WTC11 (cell line): ENCODE measurements around the gene CCND1. TPM values are rescaled to one million over a fixed set of nuclear protein-coding genes. Genes with fewer than 3 reads are reported as not detected.

Experiments used
- ATAC-seq: fragments of 200-7000 bp; cut with Tn5 transposase; 2 replicates; pipeline ENCODE4 v1.10.0; 2021; ENCODE audit warnings: mild to moderate bottlenecking, moderate library complexity
- CTCF ChIA-PET: fragments of 300-600 bp; sonication (Branson Sonifier 250); formaldehyde crosslinking; loops from one replicate; lab custom pipeline; 2021; ENCODE audit warnings: antibody characterized with exemption; lab: Charles Lee
- POLR2A ChIA-PET: fragments of 350-600 bp; sonication (Branson Sonifier 250); formaldehyde crosslinking; loops from one replicate; lab custom pipeline; 2021; ENCODE audit warnings: antibody characterized with exemption; lab: Charles Lee
- DNase-seq: peaks from one replicate; pipeline ENCODE4 v3.0.0; 2021; ENCODE audit warnings: low spot score
- H3K27ac Mint-ChIP-seq: 2 replicates; pipeline ENCODE4 v1.8.0; 2021; ENCODE audit warnings: mixed read lengths
- H3K27me3 Mint-ChIP-seq: 2 replicates; pipeline ENCODE4 v1.8.0; 2021; ENCODE audit warnings: low read depth, mild to moderate bottlenecking, moderate library complexity, mixed read lengths
- H3K36me3 Mint-ChIP-seq: 2 replicates; pipeline ENCODE4 v1.8.0; 2021; ENCODE audit warnings: mixed read lengths
- H3K4me1 Mint-ChIP-seq: 2 replicates; pipeline ENCODE4 v1.8.0; 2022; ENCODE audit warnings: mixed read lengths
- H3K4me3 Mint-ChIP-seq: 2 replicates; pipeline ENCODE4 v1.8.0; 2021; ENCODE audit warnings: mild to moderate bottlenecking, moderate library complexity, mixed read lengths
- H3K9me3 Mint-ChIP-seq: 2 replicates; pipeline ENCODE4 v1.8.0; 2021; ENCODE audit warnings: mixed read lengths
- ATF2 ChIP-seq: sonication (generic); formaldehyde crosslinking; IDR thresholded peaks from 2 replicates; pipeline ENCODE4 v1.8.1; 2022; ENCODE audit warnings: low read depth, missing genetic modification reagents, borderline replicate concordance
- E2F1 ChIP-seq: sonication (generic); formaldehyde crosslinking; IDR thresholded peaks from 2 replicates; pipeline ENCODE4 v1.8.0; 2022; ENCODE audit warnings: mild to moderate bottlenecking, missing genetic modification reagents
- ESRRA ChIP-seq: sonication (generic); formaldehyde crosslinking; IDR thresholded peaks from 2 replicates; pipeline ENCODE4 v1.8.1; 2022; ENCODE audit warnings: mild to moderate bottlenecking, missing genetic modification reagents, borderline replicate concordance
- FOXK1 ChIP-seq: sonication (generic); formaldehyde crosslinking; IDR thresholded peaks from 2 replicates; pipeline ENCODE4 v1.8.0; 2022; ENCODE audit warnings: mild to moderate bottlenecking, moderate library complexity, missing genetic modification reagents
- GABPB1 ChIP-seq: sonication (generic); formaldehyde crosslinking; IDR thresholded peaks from 2 replicates; pipeline ENCODE4 v1.8.1; 2023; ENCODE audit warnings: mild to moderate bottlenecking, missing genetic modification reagents
- HMGA2 ChIP-seq: fragments of 250-450 bp; sonication (Bioruptor Pico); IDR thresholded peaks from 2 replicates; pipeline ENCODE4 v1.4.0; 2021; ENCODE audit warnings: mild to moderate bottlenecking, moderate library complexity
- MXD4 ChIP-seq: fragments of 250-450 bp; sonication (Bioruptor Pico); IDR thresholded peaks from 2 replicates; pipeline ENCODE4 v1.8.0; 2021; ENCODE audit warnings: mild to moderate bottlenecking, moderate library complexity, borderline replicate concordance
- NFE2L1 ChIP-seq: sonication (generic); formaldehyde crosslinking; IDR thresholded peaks from 2 replicates; pipeline ENCODE4 v1.8.1; 2023; ENCODE audit warnings: missing genetic modification reagents
- NR2C2 ChIP-seq: sonication (generic); formaldehyde crosslinking; IDR thresholded peaks from 2 replicates; pipeline ENCODE4 v1.8.0; 2022; ENCODE audit warnings: mild to moderate bottlenecking, missing genetic modification reagents
- RORB ChIP-seq: fragments of 250-450 bp; sonication (Bioruptor Pico); IDR thresholded peaks from 2 replicates; pipeline ENCODE4 v1.9.0; 2021; ENCODE audit warnings: mild to moderate bottlenecking
- TEAD1 ChIP-seq: sonication (generic); formaldehyde crosslinking; IDR thresholded peaks from 2 replicates; pipeline ENCODE4 v1.8.0; 2022; ENCODE audit warnings: mild to moderate bottlenecking, missing genetic modification reagents
- ZNF423 ChIP-seq: fragments of 250-450 bp; sonication (Bioruptor Pico); IDR thresholded peaks from 2 replicates; pipeline ENCODE4 v2.1.2; 2022; ENCODE audit warnings: mild to moderate bottlenecking, moderate library complexity
- total RNA-seq: library from RNA; stranded (reverse); gene quantifications from 3 replicates; pipeline ENCODE4 v1.2.3, GENCODE V29; 2021
- TF ChIP-seq, protein P1 (sequence below): fragments of 250-450 bp; sonication (Bioruptor Pico); IDR thresholded peaks from 2 replicates; pipeline ENCODE4 v1.9.0; 2021; ENCODE audit warnings: mild to moderate bottlenecking
- TF ChIP-seq, protein P2 (sequence below): fragments of 200-600 bp; IDR thresholded peaks from 2 replicates; pipeline ENCODE4 v1.8.0; 2022; ENCODE audit warnings: antibody characterized with exemption
- TF ChIP-seq, protein P3 (sequence below): fragments of 250-450 bp; sonication (Bioruptor Pico); conservative IDR thresholded peaks from 2 replicates; pipeline ENCODE4 v1.9.0; 2021; ENCODE audit warnings: mild to moderate bottlenecking
- TF ChIP-seq, protein P4 (sequence below): sonication (generic); formaldehyde crosslinking; IDR thresholded peaks from 2 replicates; pipeline ENCODE4 v1.8.1; 2022; ENCODE audit warnings: missing genetic modification reagents, borderline replicate concordance

The CCND1 gene
- total RNA-seq, 1 experiment from 2014 or later = 212 TPM

DNA sequence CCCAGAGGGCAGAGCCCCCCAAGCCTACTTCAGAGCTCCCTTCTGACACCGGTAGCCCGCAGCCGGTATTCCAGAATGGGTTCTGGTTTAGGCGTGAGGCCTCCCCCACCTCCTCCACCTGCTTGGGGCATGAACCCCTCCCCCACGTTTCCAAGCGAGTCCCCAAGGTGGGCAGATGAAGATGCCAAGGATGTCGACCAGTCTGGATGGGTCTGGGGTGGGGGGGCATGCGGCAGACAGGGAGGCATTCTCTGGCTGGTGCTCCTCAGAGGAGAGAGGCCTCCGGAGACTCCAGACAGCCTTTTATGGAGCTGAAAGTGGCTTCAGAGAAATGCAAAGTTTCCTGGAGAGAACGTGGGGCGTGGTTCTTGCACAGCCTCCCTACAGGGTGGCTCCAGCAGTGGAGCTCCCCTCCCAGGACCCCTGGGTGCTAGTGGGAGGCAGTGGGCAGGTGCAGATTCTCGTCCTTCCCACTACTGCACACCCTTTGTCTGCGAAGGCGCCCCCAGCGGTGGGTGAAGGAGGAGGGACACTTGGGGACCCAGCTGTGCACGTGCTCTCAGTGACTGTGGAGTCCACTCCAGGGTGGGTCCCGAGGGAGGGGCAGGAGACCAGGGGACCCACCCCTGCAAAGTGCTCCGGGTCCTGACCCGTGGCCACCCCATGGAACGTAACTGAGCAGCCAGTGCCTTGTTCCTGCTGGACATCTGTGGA, 4.2 kb downstream of the CCND1 start:
- DNase-seq (no peak), ATAC-seq (no peak)
- POLR2A ChIA-PET = interaction anchor here (0.9 to 2.1 kb wide), 3 partner anchors 9 to 201 kb away, joined by 3 to 9 read pairs (median 3); no protein-coding TSS in a partner anchor
- CTCF ChIA-PET = interaction anchor here (0.6 to 3.9 kb wide), 13 partner anchors 8 to 543 kb away, joined by 3 to 30 read pairs (median 7); partner anchors contain the start of gene MYEOV
- Mint-ChIP-seq H3K4me1 (peaks cover 8% of the 10 kb centered on the region; the same call in 1 of the 2 replicates), H3K9me3 (no peaks in the 10 kb centered on the region), H3K36me3 (peaks cover 30% of the 10 kb centered on the region), H3K4me3 (no peak overlapping the region), H3K27me3 (no peaks in the 10 kb centered on the region), H3K27ac (peak overlapping the region; percentile 76; the same call in 1 of the 2 replicates)
- TF ChIP-seq, protein P1, sequence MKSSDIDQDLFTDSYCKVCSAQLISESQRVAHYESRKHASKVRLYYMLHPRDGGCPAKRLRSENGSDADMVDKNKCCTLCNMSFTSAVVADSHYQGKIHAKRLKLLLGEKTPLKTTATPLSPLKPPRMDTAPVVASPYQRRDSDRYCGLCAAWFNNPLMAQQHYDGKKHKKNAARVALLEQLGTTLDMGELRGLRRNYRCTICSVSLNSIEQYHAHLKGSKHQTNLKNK (CRISPR knock-in tag) = no peak
- TF ChIP-seq, protein P2, sequence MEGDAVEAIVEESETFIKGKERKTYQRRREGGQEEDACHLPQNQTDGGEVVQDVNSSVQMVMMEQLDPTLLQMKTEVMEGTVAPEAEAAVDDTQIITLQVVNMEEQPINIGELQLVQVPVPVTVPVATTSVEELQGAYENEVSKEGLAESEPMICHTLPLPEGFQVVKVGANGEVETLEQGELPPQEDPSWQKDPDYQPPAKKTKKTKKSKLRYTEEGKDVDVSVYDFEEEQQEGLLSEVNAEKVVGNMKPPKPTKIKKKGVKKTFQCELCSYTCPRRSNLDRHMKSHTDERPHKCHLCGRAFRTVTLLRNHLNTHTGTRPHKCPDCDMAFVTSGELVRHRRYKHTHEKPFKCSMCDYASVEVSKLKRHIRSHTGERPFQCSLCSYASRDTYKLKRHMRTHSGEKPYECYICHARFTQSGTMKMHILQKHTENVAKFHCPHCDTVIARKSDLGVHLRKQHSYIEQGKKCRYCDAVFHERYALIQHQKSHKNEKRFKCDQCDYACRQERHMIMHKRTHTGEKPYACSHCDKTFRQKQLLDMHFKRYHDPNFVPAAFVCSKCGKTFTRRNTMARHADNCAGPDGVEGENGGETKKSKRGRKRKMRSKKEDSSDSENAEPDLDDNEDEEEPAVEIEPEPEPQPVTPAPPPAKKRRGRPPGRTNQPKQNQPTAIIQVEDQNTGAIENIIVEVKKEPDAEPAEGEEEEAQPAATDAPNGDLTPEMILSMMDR = 0 out of 2 replicates have a peak, but pooled peaks have one; percentile 18
- TF ChIP-seq HMGA2 (no peak), E2F1 (CRISPR knock-in tag) (no peak)
- TF ChIP-seq, protein P3, sequence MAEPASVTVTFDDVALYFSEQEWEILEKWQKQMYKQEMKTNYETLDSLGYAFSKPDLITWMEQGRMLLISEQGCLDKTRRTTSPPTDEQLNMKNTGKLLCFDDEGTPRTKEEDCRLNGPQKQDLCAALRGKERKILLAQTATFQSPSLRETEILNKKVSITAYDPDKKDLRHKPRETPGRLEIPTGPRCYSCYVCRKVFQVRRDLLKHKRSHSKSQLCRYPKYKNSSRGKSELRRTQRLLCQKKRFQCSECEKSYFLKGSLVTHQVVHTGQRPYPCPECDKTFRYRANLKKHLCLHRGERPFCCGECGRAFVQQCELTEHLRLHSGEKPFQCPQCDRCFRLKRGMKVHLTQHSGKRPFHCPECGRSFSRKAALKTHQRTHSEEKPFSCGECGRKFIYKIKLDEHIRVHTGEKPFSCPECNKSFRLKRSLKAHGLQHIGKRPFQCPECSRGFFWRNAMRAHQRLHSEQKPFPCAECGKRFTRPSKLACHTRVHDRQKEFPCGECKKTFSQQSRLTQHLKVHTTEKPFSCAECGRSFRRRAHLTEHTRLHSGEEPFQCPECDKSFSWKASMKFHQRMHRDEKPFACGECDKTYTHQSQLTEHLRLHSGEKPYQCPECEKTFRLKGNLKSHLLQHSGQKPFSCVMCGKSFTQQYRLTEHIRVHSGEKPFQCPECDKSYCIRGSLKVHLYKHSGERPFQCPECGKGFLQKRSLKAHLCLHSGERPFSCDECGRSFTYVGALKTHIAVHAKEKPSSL (CRISPR knock-in tag) = no peak
- TF ChIP-seq, protein P4, sequence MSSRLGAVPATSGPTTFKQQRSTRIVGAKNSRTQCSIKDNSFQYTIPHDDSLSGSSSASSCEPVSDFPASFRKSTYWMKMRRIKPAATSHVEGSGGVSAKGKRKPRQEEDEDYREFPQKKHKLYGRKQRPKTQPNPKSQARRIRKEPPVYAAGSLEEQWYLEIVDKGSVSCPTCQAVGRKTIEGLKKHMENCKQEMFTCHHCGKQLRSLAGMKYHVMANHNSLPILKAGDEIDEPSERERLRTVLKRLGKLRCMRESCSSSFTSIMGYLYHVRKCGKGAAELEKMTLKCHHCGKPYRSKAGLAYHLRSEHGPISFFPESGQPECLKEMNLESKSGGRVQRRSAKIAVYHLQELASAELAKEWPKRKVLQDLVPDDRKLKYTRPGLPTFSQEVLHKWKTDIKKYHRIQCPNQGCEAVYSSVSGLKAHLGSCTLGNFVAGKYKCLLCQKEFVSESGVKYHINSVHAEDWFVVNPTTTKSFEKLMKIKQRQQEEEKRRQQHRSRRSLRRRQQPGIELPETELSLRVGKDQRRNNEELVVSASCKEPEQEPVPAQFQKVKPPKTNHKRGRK (CRISPR knock-in tag) = no peak

DNA sequence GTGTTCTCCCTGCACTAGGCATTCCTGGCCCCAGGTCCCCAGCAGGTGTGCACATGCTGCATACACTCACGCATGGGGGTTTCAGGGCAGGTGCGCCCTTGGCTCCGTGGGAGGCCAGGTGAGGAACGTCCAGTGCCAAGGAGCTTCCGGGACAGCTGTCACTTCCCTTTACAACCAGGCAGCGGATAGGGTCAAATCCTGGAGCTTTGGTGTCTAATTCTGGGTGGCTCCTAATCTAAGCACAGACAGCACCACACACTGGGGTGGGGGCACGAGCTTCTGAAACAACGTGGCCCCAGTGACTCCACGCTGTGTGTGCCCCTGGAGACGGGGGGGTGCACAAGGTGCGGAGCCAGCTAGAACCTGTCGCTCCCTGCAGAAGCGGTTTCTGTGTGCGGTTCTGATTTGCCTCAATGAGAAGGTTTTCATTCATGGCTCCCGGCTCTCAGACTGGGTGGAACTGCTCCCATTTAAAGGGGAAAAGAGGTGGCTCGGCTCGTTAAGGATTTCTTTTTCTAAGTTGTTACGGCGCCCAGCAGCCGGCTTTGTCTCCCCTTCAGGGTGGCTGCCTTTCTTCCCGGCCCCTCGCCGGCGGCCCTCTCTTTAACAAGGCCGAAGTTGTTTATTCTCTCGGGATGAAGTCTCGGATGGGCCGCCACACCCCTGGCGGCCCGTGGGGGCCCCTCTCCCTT, 5.0 kb downstream of the CCND1 start:
- no peak for DNase-seq
- H3K36me3 Mint-ChIP-seq = peaks cover 32% of the 10 kb centered on the region
- ChIA-PET POLR2A (interaction anchor here (0.9 to 2.1 kb wide), 3 partner anchors 10 to 202 kb away, joined by 3 to 9 read pairs (median 3); no protein-coding TSS in a partner anchor), CTCF (interaction anchor here (0.6 to 3.7 kb wide), 4 partner anchors 12 to 545 kb away, joined by 3 to 30 read pairs (median 14); no protein-coding TSS in a partner anchor)
- no peak overlapping the region for H3K4me3 Mint-ChIP-seq
- H3K4me1 Mint-ChIP-seq = peaks cover 8% of the 10 kb centered on the region; the same call in 1 of the 2 replicates
- ATAC-seq = no peak
- peak overlapping the region; percentile 76; the same call in 1 of the 2 replicates for H3K27ac Mint-ChIP-seq
- no peaks in the 10 kb centered on the region for H3K27me3 Mint-ChIP-seq
- H3K9me3 Mint-ChIP-seq = no peaks in the 10 kb centered on the region
- TF ChIP-seq RORB = no peak
- TF ChIP-seq TEAD1 (CRISPR knock-in tag) = no peak
- no peak for TF ChIP-seq ATF2 (CRISPR knock-in tag)
- TF ChIP-seq, protein P4 (CRISPR knock-in tag) = no peak
- no peak for TF ChIP-seq NR2C2
- no peak for TF ChIP-seq ESRRA
- no peak for TF ChIP-seq FOXK1 (CRISPR knock-in tag)
- TF ChIP-seq MXD4 = no peak
- TF ChIP-seq GABPB1 (CRISPR knock-in tag) = no peak
- no peak for TF ChIP-seq ZNF423 (CRISPR knock-in tag)
- TF ChIP-seq NFE2L1 = no peak
